GM18870 (cell line): ENCODE results near the gene CCT7.

Experiments used
- ATAC-seq: cut with Tn5 transposase; IDR thresholded peaks from one replicate; pipeline ENCODE4 v1.9.1; 2021; ENCODE audit warnings: moderate library complexity; ENCODE audit not compliant: unreplicated experiment

Gene CCT7

GRCh38 chr2:73291461-73292315 is 57.6 kb downstream of the CCT7 start:
- no peak for ATAC-seq

DNA sequence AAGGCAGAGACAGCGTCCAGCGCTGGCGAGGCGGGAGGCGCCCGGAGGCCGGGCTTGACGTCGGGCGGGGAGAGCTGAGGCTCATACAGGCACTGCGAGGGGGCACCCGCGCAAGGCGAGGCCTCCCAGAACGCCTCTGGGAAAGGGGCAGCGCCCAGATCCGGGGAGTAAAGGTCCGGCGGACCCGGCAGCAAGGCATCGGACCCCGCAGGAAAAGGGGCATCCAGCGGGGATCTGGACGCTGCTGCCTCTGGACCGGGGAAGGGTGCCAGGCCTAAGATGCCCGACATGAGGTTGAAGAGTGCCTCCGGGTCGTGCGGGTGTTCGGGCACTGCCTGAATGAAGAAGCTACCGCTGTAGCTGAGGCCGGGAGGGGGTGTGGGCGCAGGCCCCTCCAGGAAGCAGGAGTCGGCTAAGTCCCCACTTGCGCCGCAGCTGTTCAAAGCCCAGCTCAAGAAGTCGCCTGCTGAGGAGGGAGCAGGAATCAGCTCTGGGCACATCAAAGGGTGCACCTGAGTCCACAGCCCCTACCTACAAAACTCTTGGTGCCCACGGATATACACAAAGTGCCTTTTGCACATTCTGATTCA is 58.3 kb downstream of the CCT7 start:
- ATAC-seq, result no peak

GRCh38 chr2:73292906-73293533 is 58.9 kb downstream of the CCT7 start:
- no peak for ATAC-seq

- ATAC-seq, result no peak
Observed at GRCh38 chr2:73293534-73294171, 59.5 kb downstream of the CCT7 start, which contains the start of gene EGR4. Gene EGR4, minus strand, starts transcription at chr2:73293548. Its CDS starts 231 bp downstream, at chr2:73293317.

GRCh38 chr2:73294239-73294638 is 60.1 kb downstream of the CCT7 start:
- no peak for ATAC-seq

DNA sequence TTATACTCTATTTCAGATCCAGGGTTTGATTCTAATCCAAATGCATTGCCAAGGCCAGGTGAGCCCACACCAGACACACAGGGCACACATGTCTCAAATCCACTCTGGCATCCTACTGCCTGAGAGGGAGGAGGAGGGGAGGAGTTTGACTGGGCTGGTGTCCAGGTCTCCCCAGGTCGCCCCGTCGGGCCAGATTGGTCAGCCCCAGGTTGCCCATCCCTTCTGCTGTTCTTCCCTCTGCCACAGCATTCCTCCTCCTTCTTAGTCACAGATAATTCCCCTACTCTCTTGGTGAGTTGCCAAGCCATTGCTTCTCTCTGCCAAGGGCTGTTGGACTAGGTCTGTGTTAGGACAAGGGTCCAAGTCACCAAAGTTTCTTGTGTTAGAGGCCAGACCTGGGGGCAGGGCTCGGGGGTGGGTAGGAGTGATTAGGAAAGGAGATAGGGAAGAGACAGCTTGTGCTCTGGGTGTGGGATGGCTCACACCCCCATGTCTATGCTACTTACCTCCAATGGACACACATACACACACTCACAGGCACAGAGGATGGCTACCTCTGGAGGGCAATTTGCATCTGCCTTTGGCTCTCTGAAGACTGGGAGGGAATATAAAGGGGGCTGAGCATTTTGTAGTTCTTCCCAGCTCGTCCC is 61.8 kb downstream of the CCT7 start:
- ATAC-seq, result no peak

- ATAC-seq, result no peak
Observed at GRCh38 chr2:73297151-73297559, 63.0 kb downstream of the CCT7 start.

DNA sequence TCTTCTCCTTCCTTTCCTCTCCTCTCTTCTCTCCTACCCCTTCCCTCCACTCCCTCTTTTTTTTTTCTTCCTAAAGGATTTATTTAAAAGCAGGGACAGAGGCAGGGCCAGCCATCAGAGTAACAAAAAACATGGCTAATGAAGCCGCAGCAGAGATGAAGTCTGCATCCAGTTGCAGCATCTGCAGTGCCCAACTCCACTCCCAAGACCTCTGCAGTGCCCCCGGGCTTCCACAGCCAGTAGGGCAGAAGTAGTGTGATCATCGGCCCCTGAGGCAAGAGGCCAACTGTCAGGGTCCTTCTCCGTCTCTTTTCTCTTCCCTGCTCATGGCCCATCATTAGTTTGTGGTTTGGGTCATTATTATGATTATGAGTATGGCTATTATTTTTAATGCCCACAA is 63.5 kb downstream of the CCT7 start:
- no peak for ATAC-seq

GRCh38 chr2:73300926-73301325 is 66.8 kb downstream of the CCT7 start:
- ATAC-seq, result no peak

- no peak for ATAC-seq
Observed at GRCh38 chr2:73301636-73302035, 67.5 kb downstream of the CCT7 start.
